Measurements from ENCODE around the gene PRXL2A. TPM values are rescaled to one million over a fixed set of nuclear protein-coding genes. Genes with fewer than 3 reads are reported as not detected.
"Not testable (repeated sequence)": the region's sequence is repeated elsewhere in the genome, so short reads cannot be mapped to it uniquely, and the experiment has no call there.

PRXL2A gene
- total RNA-seq, 1 donor from 2014 or later, result 70.5 TPM

GRCh38 chr10:80462299-80462980 lies 54.1 kb downstream of the PRXL2A start:
- peak; percentile 41 for DNase-seq

- no peak for DNase-seq
These were observed 54.8 kb downstream of the PRXL2A start for GRCh38 chr10:80462981-80463741.

DNA sequence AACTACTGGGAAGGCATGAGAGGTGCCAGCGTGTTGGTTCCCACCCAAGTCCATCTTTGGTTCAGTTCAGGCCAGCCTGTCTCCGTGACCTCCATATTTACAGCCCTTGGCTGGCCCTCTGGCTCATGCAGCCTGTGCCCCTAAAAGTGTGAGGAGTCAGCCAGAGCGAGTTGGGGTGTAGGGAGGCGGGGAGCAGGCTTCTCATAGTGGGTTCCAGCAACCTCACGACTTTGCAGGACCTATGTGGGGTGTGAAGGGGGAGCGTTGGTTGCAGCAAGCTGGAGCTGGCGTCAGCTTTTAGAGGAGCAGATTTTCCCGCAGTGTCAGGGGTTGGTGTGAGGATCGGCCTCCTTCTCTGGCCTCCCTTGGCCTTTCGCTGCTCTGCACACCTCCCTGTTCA lies 55.5 kb downstream of the PRXL2A start:
- no peak for DNase-seq

- peak; percentile 73 for DNase-seq
These were observed 56.5 kb downstream of the PRXL2A start for GRCh38 chr10:80464557-80465450.

GRCh38 chr10:80465451-80465835 lies 57.1 kb downstream of the PRXL2A start:
- DNase-seq, result no peak

DNA sequence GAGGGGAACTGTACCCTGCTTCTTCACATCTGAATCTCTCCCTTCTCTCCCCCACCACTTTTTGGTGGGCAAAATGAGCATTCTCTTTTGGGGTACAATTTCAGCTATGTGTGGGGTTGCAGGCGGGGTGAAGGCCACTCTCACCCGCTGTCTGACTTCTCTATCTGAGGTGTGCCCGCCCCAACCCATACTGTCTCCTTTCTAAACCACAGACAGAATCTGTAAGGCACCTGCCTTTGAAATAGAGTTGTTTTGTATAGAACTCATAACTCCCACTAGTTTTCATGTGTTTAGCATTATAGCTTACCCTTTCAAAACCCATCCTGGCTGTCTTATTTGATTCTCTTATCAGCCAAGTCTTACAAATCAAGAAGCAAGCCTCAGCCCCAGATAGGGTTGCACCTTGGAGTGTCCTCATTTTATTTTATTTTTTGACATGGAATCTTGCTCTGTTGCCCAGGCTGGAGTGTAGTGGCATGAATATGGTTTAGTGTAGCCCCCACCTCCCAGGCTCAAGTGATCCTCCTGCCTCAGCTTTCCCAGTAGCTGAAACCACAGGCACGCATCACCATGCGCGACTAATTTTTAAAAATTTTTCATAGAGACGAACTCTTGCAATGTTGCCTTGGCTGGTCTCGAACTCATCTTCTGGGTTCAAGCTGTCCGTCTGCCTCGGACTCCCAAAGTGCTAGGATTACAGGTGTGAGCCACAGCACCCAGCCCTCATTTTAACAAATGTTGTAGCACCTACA lies 57.7 kb downstream of the PRXL2A start:
- no peak for DNase-seq

GRCh38 chr10:80466724-80467326 lies 58.5 kb downstream of the PRXL2A start:
- DNase-seq, result no peak

GRCh38 chr10:80468002-80468401 lies 59.7 kb downstream of the PRXL2A start:
- no peak for DNase-seq

GRCh38 chr10:80468806-80469421 lies 60.6 kb downstream of the PRXL2A start:
- no peak for DNase-seq

DNA sequence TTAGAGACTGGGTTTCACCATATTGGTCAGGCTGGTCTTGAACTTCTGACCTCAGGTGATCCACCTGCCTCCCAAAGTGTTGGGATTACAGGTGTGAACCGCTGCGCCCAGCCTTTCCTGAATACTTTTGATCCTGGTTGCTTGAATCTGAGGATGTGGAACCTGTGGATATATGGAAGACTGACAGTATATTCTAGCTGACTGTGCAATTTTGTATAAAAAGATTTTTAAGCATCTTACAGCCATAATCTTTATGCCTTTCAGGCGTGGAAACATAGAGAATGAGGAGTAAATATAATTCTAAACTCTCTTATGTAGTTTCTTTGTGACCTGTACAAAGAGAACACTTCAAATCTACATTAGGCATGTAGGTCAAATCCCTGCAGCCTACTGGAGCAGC lies 61.9 kb downstream of the PRXL2A start:
- no peak for DNase-seq

GRCh38 chr10:80471001-80471400 lies 62.6 kb downstream of the PRXL2A start:
- DNase-seq, result no peak

GRCh38 chr10:80471715-80472233 lies 63.4 kb downstream of the PRXL2A start:
- no peak for DNase-seq

DNA sequence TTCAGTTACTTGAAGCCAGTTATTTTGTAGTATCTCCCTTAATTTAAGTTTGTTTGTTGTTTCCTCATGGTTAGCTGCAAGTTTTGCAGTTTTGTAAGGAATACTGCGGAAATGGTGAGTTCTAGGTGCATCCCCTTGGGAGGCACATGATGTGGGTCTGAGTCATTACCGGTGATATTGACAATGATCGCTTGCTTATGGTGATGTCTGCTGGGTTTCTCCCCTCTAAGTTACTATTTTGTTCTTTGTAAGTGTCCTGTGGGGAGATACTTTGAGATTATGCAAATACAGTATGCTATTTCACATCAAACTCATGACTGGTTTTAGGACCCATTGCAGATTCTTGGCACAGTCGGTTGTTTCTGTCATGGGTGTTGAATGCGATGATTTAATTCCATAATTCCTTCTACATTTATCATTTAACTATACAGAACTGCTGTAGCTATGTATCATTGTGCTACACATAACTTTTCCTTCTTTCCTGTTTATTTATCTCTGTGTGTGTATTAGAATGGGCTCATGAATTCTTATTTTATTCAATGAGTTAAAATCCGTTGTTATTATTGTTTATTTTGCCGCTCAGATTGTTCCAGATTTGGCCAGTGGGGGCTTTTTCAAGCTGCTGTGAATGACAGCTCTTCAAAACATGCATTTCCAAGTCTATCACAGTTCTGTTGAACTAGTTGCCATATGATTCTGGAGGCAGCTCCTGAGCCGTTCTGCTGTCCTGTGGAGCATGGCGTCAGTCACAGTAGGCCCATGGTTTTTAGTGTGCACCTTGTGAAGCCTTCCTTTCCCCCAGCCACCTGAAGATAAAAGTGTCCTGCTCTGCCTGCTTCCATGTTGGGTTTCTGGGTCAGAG lies 64.1 kb downstream of the PRXL2A start:
- no peak for DNase-seq

DNA sequence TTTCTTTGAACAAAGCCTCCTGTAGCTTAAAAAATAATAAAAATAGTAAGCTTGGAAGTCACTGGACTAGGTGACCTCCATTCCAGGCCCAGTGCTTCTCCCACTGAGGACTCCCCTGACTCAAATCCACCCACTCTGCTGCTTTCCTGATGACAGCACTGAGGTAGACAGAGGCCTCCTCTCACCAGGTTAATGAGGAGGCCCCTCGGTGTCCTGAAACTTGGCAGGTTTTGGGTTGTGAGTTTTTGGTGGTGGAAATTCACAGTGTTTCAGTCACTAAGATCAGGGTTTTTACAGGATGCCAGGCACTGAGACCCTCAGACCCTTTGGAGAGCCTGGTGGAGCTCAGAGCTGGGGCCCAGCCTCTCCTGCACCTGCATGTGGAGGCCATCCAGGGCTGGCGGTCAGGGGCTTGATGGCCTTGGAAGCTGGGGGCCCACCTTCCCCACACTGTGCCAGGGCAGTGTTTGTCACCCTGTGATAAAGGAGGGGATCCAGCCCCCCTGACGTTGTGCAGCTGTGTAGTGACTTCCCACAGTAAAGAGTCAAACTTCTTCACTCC lies 64.8 kb downstream of the PRXL2A start:
- DNase-seq, result no peak

DNA sequence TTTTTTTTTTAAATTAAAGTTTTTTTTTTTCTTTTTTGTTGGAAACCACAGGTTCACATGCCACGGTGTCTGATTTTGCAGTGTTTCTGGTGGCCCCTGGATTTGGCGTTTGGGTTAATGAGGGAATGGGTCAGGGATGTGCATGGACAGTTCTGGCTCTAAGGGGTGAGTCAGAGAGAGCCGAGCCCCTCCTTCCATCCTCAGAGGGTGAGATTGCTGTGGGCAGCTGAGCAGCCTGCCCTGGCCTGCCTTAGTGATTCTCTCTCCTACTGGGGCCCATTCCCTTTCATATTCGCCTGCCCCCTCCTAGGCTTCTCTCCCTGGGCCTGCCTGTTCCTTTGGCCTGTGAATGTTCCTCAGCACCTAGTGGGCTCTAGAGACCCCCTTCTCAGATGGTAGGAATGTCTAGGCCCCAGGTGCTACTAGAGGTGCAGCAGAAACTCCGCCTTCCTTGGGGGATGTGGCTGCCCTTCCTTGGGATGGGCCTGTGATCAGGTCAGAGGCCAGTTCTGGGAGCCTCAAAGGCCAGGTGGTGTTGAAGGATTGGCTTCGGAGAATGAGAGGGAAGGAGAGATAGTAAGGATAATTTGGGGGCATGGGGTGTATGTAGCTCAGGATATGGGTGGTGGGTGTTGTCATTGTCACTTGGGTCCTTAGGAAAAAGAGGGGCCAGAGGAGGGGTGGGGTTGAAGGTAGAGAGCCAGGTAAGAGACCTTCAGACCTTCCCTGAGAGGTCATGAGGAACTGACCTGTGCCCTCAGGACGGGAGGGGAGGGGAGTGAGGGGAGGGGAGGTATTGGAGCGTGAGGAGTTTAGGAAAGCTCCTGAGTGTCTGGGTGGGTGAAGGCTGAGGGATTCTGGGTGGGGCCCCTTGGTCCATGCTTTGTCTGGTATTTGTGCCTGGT lies 65.6 kb downstream of the PRXL2A start:
- DNase-seq, result no peak

DNA sequence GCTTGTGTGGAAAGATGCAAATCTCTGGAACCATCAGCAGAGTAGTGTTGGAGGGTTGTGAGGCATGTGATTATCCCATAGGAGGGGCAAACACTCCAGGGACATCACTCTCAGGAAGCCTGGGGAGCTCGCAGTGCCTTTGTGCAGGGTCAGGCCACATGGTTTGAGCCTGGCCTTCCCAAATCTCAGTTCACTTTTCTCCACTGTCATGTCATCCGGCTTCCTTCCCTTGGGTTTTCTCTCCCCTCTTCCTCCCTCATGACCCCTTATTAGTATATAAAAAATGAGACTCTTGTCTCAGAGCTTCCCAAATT lies 66.2 kb downstream of the PRXL2A start:
- no peak for DNase-seq

GRCh38 chr10:80474941-80475340 lies 66.6 kb downstream of the PRXL2A start:
- no peak for DNase-seq

DNA sequence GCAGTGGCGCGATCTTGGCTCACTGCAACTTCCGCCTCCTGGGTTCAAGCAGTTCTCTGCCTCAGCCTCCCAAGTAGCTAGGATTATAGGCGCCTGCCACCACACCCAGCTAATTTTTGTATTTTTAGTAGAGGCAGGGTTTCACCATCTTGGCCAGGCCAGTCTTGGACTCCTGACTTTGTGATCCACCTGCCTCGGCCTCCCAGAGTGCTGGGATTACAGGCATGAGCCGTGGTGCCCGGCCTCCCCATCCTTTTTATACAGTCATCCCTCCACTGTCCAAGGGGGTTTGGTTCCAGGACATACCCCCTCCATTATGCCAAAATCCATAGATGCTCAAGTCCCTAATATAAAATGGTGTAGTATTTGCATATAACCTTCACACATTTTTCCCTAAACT lies 67.3 kb downstream of the PRXL2A start:
- not testable (repeated sequence) for DNase-seq

DNA sequence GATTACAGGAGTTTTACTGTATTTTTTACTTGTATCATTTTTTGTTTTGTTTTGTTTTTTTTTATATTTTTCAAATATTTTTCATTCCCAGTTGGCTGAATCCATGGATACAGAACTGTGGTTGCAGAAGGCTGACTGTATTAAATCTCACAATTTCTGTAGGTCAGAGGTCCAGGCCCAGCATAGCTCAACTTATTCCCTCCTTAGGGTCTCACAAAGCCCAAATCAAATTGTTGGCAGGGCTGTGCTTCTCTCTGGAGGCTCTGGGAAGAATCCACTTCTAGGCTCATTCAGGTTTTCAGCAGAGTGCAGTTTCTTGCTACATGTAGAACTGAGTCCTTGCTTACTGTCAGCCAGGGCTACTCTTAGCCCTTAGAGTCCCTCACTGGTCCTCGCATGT lies 68.3 kb downstream of the PRXL2A start:
- DNase-seq, result no peak
